Upper lobe of left lung (tissue), 4 donors: ENCODE results near the gene PARD6B.

ENCODE experiments used
- CTCF ChIP-seq, 6 experiments: fragments of 450-650 bp in 4 of 6; fragments of 200-600 bp in 2 of 6; sonication (generic) in 2 of 6; IDR thresholded peaks; one replicate each; pipeline ENCODE4 v1.5.1; 2016 to 2019; ENCODE audit warnings: antibody characterized with exemption in 6 of 6
- EP300 ChIP-seq, 4 donors: sonication (generic); formaldehyde crosslinking; IDR thresholded peaks; one replicate each; pipeline ENCODE4 v1.5.1; 2017; ENCODE audit warnings: antibody characterized with exemption in 4 of 4, control low read depth in 2 of 4
- POLR2A ChIP-seq, 4 donors: fragments of 450-650 bp; IDR thresholded peaks; one replicate each; pipeline ENCODE4 v1.5.1; 2016 to 2017; ENCODE audit warnings: antibody characterized with exemption in 4 of 4, mild to moderate bottlenecking in 2 of 4
- POLR2AphosphoS5 ChIP-seq, 2 donors: sonication (generic); formaldehyde crosslinking; IDR thresholded peaks; one replicate each; pipeline ENCODE4 v1.5.1; 2017; ENCODE audit warnings: antibody characterized with exemption in 2 of 2

- TF ChIP-seq POLR2A (IDR thresholded peaks at IDR 0.05), result no peak
- TF ChIP-seq CTCF (IDR thresholded peaks at IDR 0.05), result no peak
- no peak for TF ChIP-seq POLR2AphosphoS5 (IDR thresholded peaks at IDR 0.05)
- no peak for TF ChIP-seq EP300 (IDR thresholded peaks at IDR 0.05)
These were observed 36.8 kb upstream of the PARD6B start for GRCh38 chr20:50694379-50695134.
